ENCODE measurements around the gene ADAMTSL4. TPM values are rescaled to one million over a fixed set of nuclear protein-coding genes. Genes with fewer than 3 reads are reported as not detected.
A peak's percentile ranks its signal among the peaks of the same experiment; 100 is the strongest.
"Not testable (repeated sequence)": the region's sequence is repeated elsewhere in the genome, so short reads cannot be mapped to it uniquely, and the experiment has no call there.

Gene ADAMTSL4
- polyA plus RNA-seq, 3 donors from 2014 or later: not detected

DNA sequence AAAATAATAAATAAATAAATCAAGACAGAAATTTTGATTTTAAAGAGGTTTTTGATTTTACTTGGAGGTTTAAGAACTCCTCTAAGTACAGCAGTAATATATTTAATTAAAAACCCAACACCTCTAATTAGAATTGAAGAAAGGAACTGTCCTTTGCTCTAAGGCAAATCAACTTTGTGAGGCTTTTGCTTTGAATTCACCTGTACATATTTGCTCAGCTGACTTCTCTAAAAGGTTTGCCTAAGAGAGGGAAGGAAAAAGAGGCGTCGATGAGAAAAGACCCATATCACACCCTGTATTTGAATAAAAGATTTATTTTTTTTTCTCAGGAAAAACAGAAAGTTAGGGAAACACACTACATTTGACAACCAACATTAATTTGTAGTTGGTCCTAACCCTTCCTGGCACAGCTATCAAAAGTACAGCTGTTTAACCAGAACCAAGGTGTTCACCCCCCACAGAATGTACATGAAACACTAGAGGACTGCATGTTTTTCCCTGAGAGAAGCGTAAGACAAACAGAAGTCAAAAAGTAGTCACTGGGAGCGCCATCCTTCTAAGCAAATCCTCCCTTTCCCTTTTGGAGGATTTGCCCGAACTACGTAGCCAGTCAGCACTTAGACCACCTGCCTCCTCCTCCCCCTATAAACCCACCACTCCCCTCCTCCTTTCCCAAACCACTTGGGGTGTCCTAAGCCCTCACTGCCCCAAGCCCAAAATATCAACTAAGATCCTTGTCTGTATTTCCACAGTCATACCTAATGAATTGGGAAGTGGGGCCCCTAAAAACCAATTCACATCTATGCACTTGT, 25.3 kb downstream of the ADAMTSL4 start:
- Mint-ChIP-seq H3K9me3 (no peaks in the 10 kb centered on the region), H3K27ac (peak overlapping the region; percentile 67 to 98 (median 92)), H3K4me3 (peak overlapping the region; percentile 96 to 99 (median 98)), H3K27me3 (ENCODE audit: low read depth in 3 of 3) (peaks cover 13 to 63% (median 36%) of the 10 kb centered on the region in 3 donors), H3K36me3 (peaks cover 54 to 67% (median 56%) of the 10 kb centered on the region in 3 donors), H3K4me1 (peaks cover 77% of the 10 kb centered on the region in 2 donors)
- DNase-seq: no peak

DNA sequence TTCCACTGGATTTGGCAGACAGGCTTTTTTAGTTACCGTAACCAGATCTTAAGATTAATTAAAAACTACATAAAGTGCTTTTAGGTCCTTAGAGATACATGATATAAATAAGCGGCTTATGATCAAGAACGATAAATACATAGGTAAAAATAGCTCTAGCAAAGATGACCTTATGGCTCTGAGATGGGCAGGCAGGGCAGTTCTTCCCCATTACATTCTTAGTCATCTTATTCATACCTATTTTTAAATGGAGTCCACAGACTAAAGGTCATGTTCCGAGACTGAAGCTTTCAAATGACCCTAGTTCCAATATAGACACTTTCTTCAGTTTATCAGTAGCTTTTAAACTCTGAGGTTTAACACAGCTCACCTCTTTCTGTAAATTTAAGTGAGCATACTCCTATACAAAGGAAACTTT, 25.9 kb downstream of the ADAMTSL4 start:
- H3K27ac Mint-ChIP-seq: peak overlapping the region; percentile 81 to 98 (median 94)
- no peaks in the 10 kb centered on the region for H3K9me3 Mint-ChIP-seq
- DNase-seq: no peak
- peaks cover 13 to 59% (median 37%) of the 10 kb centered on the region in 3 donors for H3K27me3 Mint-ChIP-seq (ENCODE audit: low read depth in 3 of 3)
- peaks cover 52 to 63% (median 54%) of the 10 kb centered on the region in 3 donors for H3K36me3 Mint-ChIP-seq
- H3K4me3 Mint-ChIP-seq: peak overlapping the region; percentile 96 to 99 (median 98)
- H3K4me1 Mint-ChIP-seq: peaks cover 75 to 76% of the 10 kb centered on the region in 2 donors

DNA sequence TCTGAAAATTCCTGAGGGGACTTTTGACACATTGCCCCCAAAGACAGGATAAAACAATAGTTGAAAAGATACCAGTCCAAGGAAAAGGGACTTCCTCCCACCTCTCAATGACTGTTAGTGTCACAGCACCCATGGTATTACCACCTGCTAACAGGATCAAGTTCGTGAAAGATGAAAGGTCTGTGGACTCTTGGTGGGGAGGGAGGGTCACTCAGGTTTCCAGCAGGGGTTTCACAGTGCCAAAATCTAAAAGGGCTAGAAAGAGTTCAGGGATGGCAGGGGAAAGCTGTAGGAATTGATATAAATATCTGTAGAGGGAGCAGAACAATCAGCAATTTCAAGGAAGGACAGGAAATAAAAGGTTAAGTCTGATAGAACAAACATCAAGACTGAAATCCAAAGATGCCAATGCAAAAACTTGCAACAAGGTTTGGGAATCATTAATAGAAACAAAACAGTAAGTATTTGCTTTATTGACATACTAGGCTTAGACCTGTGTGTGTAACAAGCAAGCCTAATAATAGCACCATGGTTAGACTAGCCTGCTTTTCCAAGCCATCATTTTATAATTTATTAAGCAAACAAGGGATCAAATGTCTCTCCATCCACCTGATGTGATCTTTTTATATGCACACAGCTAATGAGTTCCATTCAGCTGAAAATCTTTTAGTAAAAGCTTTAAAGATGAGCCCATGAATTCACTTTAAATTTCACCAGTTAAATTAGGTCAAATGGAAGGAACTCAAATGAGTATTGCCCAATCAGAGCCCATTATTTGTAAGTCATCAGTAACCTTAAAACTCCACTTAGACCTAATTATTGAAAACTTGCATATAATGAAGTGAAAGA, 26.5 kb downstream of the ADAMTSL4 start:
- no peaks in the 10 kb centered on the region for H3K9me3 Mint-ChIP-seq
- peaks cover 75 to 76% of the 10 kb centered on the region in 2 donors for H3K4me1 Mint-ChIP-seq
- H3K4me3 Mint-ChIP-seq: peak overlapping the region; percentile 96 to 99 (median 98)
- H3K27me3 Mint-ChIP-seq (ENCODE audit: low read depth in 3 of 3): peaks cover 11 to 56% (median 35%) of the 10 kb centered on the region in 3 donors
- peak overlapping the region; percentile 81 to 98 (median 94) for H3K27ac Mint-ChIP-seq
- no peak for DNase-seq
- H3K36me3 Mint-ChIP-seq: peaks cover 50 to 60% (median 54%) of the 10 kb centered on the region in 3 donors

DNA sequence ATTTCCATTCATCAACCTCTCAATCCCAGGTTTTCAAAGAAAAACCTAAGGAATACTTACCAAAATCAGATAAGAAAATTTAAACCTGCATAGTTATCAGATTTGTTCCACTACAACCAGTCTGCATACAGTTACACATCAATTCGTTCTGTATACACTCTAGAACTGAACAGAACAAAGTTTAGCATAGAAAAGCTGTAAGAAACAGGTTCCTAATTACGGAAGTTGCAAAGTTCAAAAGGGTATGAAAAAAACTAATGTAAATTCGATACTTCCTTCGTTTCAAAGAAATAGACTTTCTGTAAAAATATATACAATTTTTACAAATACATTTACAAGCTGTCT, 27.1 kb downstream of the ADAMTSL4 start:
- H3K4me1 Mint-ChIP-seq: peaks cover 72% of the 10 kb centered on the region in 2 donors
- no peaks in the 10 kb centered on the region for H3K9me3 Mint-ChIP-seq
- DNase-seq: no peak
- H3K27ac Mint-ChIP-seq: peak overlapping the region; percentile 89 to 98 (median 96)
- H3K36me3 Mint-ChIP-seq: peaks cover 50 to 60% (median 54%) of the 10 kb centered on the region in 3 donors
- H3K4me3 Mint-ChIP-seq: peak overlapping the region; percentile 96 to 99 (median 98)
- peaks cover 11 to 50% (median 35%) of the 10 kb centered on the region in 3 donors for H3K27me3 Mint-ChIP-seq (ENCODE audit: low read depth in 3 of 3)

DNA sequence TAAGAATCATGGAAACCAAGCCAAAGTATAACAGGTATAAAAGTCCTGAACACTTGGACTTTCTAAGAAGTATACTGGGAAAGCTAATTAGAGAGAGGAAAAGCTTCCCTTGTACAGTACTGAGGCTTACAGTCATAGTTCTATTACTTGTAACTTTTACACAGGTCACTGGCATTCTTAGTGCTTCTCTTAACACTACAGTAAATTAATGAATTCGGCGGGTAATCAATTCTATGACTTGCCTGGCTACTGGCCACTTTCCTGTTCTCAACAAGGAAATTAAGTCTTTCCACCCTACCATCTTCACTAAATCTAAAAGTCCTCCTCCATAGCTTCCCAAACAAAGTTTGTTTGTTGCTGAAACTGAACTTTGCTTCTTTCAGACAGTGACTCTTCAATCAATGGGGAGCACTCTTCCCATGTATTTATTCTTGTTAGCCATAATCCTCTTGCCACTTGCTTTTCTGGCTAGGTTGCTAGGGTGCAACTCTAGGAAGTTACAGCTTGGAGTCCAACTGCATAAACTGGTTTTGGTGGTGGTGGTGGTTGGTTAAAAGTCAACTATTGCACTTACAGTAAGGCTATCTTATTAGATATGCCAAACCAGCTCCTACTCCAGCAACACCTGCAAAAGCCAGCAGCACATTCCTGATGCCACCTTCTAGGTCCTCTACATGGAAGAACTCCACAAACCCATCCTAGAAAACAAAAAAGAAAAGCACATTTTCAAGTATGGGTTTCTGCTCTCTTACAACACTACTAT, 27.8 kb downstream of the ADAMTSL4 start:
- no peak for DNase-seq
- H3K4me3 Mint-ChIP-seq: peak overlapping the region; percentile 96 to 99 (median 98)
- H3K27ac Mint-ChIP-seq: peak overlapping the region; percentile 89 to 98 (median 96)
- H3K27me3 Mint-ChIP-seq (ENCODE audit: low read depth in 3 of 3): peaks cover 11 to 48% (median 35%) of the 10 kb centered on the region in 3 donors
- peaks cover 50 to 60% (median 54%) of the 10 kb centered on the region in 3 donors for H3K36me3 Mint-ChIP-seq
- H3K9me3 Mint-ChIP-seq: no peaks in the 10 kb centered on the region
- H3K4me1 Mint-ChIP-seq: peaks cover 70 to 72% of the 10 kb centered on the region in 2 donors

DNA sequence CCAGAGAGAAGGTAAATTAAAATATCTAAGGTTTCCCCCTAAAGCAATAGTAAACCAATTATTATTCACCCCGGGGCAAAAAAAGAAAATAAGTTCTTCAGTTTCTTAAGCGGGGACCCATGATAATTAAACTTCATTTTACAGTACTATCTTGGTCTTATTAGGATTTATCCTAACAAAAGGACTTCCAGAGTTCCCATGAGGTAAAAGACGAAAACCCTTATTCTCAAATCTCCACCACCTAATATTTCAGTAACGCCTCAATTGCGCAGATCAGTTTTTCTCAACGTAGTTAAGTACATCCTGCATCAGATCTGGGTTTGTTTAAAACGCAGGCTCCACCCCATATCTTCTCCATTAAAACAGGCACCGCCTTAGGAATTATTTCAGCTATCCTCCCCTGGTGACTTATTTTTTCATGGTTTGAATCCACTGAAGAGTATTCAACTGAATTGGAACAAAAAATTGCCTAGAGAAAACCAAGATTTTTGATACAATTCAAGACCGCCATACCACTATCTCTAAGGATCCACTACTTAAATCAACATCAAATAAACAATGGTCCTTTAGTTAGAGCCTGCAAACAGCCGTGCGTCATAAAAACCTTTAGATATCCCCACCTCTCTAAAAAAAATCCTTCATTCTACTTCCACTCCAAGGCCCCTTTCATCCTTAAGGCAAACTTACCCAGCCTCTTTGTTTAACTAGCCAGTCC, 28.5 kb downstream of the ADAMTSL4 start:
- DNase-seq: peak in 2 of 3 donors; percentile 55 to 59
- Mint-ChIP-seq H3K27me3 (ENCODE audit: low read depth in 3 of 3) (peaks cover 11 to 45% (median 35%) of the 10 kb centered on the region in 3 donors), H3K27ac (peak overlapping the region; percentile 89 to 98 (median 96)), H3K36me3 (peaks cover 49 to 56% (median 54%) of the 10 kb centered on the region in 3 donors), H3K9me3 (no peaks in the 10 kb centered on the region), H3K4me1 (peaks cover 64 to 67% of the 10 kb centered on the region in 2 donors), H3K4me3 (peak overlapping the region; percentile 96 to 99 (median 98))

DNA sequence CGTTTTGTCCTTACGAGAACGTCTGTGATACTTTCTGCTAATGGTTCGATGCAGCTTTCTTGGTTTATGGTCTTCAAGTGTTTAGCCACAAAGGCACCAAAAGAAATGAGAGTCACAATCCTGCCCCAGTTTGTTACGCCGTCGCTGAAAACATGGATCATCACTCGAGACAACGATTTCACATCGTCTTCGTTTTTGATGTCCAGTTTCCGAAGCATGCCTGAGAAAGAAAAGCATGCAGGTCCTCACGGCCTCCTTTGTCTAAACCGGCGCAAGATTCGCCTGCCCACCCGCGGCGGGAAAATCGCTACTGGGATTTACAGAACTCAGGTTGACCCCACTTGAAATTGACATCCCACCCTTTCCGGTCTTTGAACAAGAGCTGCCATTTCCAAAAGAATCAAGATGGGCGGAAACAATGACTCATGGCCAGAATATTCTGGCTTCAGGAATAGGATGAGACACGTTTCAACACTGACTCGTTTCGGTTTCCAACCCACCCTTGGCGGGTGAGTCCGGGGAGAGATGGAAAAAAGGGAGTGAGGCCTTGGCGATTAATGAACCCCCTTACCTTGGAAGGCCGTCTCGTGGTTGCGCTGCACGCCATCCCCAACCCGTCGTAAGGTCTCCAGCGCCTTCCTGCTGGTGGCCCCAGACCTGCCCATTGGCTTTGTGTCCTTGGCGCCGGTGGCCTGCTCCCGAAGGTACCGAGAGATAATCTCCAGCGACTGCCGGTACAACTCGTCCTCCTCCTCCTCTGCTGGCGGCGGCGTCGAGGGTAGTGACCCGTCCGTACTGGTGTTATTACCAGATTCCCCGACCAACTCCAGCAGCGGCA, 29.3 kb downstream of the ADAMTSL4 start:
- DNase-seq: peak; percentile 46 to 60 (median 56)
- Mint-ChIP-seq H3K9me3 (no peaks in the 10 kb centered on the region), H3K4me1 (peaks cover 56 to 59% of the 10 kb centered on the region in 2 donors)

DNA sequence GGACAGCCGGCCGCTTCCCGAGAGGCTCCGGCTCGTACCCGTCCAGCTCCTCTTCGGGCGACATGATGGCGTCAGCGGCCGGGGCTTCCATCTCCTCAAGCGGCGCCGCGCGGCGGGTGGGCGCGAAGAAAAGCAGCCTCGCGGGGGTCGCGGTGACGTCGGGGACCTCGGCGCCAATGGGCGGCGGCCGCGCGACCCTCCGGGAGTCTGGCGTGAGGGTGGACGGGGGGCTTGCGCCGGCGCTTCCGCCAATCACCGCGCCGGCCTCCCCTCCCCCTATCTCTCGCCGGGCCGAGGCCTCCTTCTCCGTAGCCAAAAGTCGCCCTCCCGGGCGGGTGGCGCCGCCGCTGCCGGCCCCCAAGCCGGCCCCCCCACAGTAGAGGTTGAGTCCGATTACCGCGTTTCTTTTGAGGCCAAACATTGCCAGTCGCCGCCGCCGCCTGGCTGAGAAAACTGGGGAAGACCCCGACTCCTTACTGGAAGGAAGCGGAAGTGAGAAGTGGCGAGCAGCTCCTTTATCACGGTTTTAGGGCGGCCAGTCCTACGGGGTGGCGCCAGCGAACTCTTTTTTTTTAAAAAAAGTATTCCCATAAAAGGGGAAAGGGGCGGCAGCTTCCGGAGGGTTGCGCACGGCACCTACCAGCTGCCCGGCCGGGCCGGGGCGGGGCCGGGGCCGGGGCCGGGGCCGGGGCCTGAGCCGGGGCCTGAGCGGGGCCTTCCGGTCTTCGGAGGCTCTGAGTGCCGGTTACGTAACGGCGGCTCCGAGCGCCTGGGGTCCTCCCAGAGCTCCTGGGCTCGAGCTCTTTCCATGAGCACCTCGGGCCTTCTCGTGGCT, 30.1 kb downstream of the ADAMTSL4 start, which contains the start of gene MCL1:
Gene MCL1, minus strand, starts transcription at position 501 of the 835 bp plus-strand sequence. Its CDS starts 80 bp downstream, at position 421.
- Mint-ChIP-seq H3K4me1 (peaks cover 49 to 51% of the 10 kb centered on the region in 2 donors), H3K27me3 (ENCODE audit: low read depth in 3 of 3) (peaks cover 11 to 35% (median 32%) of the 10 kb centered on the region in 3 donors), H3K27ac (peak within 1 kb of the TSS; percentile 93 to 99 (median 98)), H3K9me3 (no peaks in the 10 kb centered on the region), H3K4me3 (peak within 1 kb of the TSS; percentile 96 to 99 (median 98)), H3K36me3 (peaks cover 44 to 48% (median 46%) of the 10 kb centered on the region in 3 donors)
- DNase-seq: peak; percentile 91

More for the DNA sequence above, 29.3 kb downstream of the ADAMTSL4 start:
- Mint-ChIP-seq H3K4me3 (peak overlapping the region; percentile 96 to 99 (median 98)), H3K27ac (peak overlapping the region; percentile 89 to 98 (median 96)), H3K36me3 (peaks cover 44 to 52% (median 48%) of the 10 kb centered on the region in 3 donors), H3K27me3 (ENCODE audit: low read depth in 3 of 3) (peaks cover 11 to 37% (median 35%) of the 10 kb centered on the region in 3 donors)

DNA sequence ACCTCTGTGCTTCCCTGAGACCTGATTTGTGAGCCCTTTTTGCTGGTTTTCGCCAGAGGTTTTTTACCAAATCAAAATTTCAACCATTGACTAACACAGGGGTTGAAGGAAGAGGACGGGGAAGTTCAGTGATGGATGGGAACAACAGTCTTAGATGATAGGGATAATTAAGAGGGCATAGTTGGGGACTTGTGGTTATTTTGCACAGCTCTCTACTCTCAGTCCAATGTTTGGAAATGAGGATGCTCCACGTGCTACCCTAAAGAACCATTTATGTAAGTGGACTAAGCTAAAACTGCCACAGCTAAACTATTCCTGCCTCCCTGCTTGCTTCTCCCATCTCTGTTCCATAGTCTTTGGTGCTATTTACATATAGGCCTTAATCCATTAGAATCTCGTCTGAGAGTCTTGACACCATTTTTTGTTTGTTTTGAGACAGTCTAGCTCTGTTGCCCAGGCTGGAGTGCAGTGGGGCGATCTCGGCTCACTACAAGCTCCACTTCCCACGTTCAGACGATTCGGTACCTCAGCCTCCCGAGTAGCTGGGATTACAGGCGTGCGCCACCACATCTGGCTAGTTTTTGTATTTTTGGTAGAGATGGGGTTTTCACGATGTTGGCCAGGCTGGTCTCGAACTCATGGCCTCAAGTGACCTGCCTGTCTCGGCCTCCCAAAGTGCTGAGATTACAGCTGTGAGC, 30.9 kb downstream of the ADAMTSL4 start:
- peaks cover 11 to 31% (median 27%) of the 10 kb centered on the region in 3 donors for H3K27me3 Mint-ChIP-seq (ENCODE audit: low read depth in 3 of 3)
- H3K27ac Mint-ChIP-seq: peak overlapping the region; percentile 93 to 99 (median 96)
- peak overlapping the region; percentile 78 to 99 (median 85) for H3K4me3 Mint-ChIP-seq
- H3K36me3 Mint-ChIP-seq: peaks cover 37 to 41% (median 39%) of the 10 kb centered on the region in 3 donors
- no peaks in the 10 kb centered on the region for H3K9me3 Mint-ChIP-seq
- peaks cover 42 to 43% of the 10 kb centered on the region in 2 donors for H3K4me1 Mint-ChIP-seq
- no peak for DNase-seq

DNA sequence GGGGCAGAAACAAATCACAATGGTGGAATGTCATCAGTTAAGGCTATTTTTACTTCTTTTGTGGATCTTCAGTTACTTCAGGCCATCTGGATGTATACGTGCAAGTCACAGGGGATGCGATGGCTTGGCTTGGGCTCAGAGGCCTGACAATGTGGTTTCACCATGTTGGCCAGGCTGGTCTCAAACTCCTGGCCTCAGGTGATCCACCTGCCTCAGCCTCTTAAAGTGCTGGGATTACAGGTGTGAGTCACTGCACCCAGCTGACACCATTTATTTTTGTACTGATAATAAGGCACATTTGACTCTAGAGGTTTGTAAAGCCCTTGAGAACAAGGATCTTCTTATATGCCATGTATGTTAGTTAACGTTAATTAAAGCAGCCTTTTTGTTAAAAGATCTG, 31.8 kb downstream of the ADAMTSL4 start:
- not testable (repeated sequence) for DNase-seq, H3K9me3 Mint-ChIP-seq
- Mint-ChIP-seq H3K27me3 (ENCODE audit: low read depth in 3 of 3) (peaks cover 11 to 27% (median 25%) of the 10 kb centered on the region in 3 donors), H3K4me3 (peak overlapping the region in 4 of 5 donors; percentile 78 to 99 (median 84)), H3K27ac (peak overlapping the region; percentile 93 to 99 (median 96)), H3K36me3 (peaks cover 30 to 36% (median 30%) of the 10 kb centered on the region in 3 donors), H3K4me1 (peaks cover 33 to 34% of the 10 kb centered on the region in 2 donors)
